Keratinocyte (primary cell): ENCODE measurements around the gene RFTN1. TPM values are rescaled to one million over a fixed set of nuclear protein-coding genes. Genes with fewer than 3 reads are reported as not detected.

Experiments
- DNase-seq: peaks from one replicate; pipeline ENCODE4 v3.0.0-alpha.2; 2011; ENCODE audit warnings: low read depth, missing footprints, low spot score
- FAIRE-seq: peaks from 2 replicates; lab custom pipeline; 2011; peaks lifted over from hg19 to GRCh38; lab: Jason Lieb, UNC
- H2AFZ ChIP-seq: 2 replicates; pipeline ENCODE4 v1.6.0; 2012; ENCODE audit warnings: low read length, control low read depth, inconsistent platforms; ENCODE audit not compliant: control insufficient read depth
- H3K27ac ChIP-seq: 2 replicates; pipeline ENCODE4 v1.5.1; 2011; ENCODE audit warnings: low read length; ENCODE audit not compliant: control insufficient read depth, insufficient read depth
- H3K27me3 ChIP-seq: 3 replicates; pipeline ENCODE4 v1.6.0; 2011; ENCODE audit warnings: low read length; ENCODE audit not compliant: control insufficient read depth, insufficient read depth; ENCODE audit errors: extremely low read depth
- H3K36me3 ChIP-seq, 2 experiments: 2 replicates in 1 of 2; 3 replicates in 1 of 2; pipeline ENCODE4 v1.5.1; 2011; ENCODE audit warnings: low read length in 2 of 2, mild to moderate bottlenecking in 1 of 2; ENCODE audit not compliant: control insufficient read depth in 2 of 2, insufficient read depth in 2 of 2; ENCODE audit errors: extremely low read depth in 1 of 2
- H3K4me1 ChIP-seq: 3 replicates; pipeline ENCODE4 v1.5.1; 2011; ENCODE audit warnings: low read length; ENCODE audit not compliant: control insufficient read depth, insufficient read depth; ENCODE audit errors: extremely low read depth
- H3K4me2 ChIP-seq: 3 replicates; pipeline ENCODE4 v1.6.0; 2011; ENCODE audit warnings: low read depth, low read length; ENCODE audit not compliant: control insufficient read depth, insufficient read depth; ENCODE audit errors: extremely low read depth
- H3K4me3 ChIP-seq, 3 experiments: fragments of 200-600 bp in 1 of 3; sonication (generic) in 1 of 3; 2 replicates in 2 of 3; 3 replicates in 1 of 3; pipeline ENCODE4 v1.5.1; 2011 to 2016; ENCODE audit warnings: low read length in 3 of 3, mild to moderate bottlenecking in 3 of 3, control low read depth in 2 of 3, inconsistent platforms in 1 of 3, low read depth in 1 of 3, mixed read lengths in 1 of 3, mixed run types in 1 of 3, moderate library complexity in 1 of 3; ENCODE audit not compliant: control insufficient read depth in 2 of 3, insufficient read depth in 2 of 3; ENCODE audit errors: extremely low read depth in 1 of 3
- H3K79me2 ChIP-seq: 2 replicates; pipeline ENCODE4 v1.6.0; 2012; ENCODE audit warnings: low read length; ENCODE audit not compliant: control insufficient read depth, insufficient read depth
- H3K9ac ChIP-seq: 3 replicates; pipeline ENCODE4 v1.6.0; 2011; ENCODE audit warnings: low read length; ENCODE audit not compliant: control insufficient read depth, insufficient read depth; ENCODE audit errors: extremely low read depth
- H3K9me1 ChIP-seq: 3 replicates; pipeline ENCODE4 v1.6.0; 2011; ENCODE audit warnings: low read length; ENCODE audit not compliant: control insufficient read depth, insufficient read depth; ENCODE audit errors: extremely low read depth
- H3K9me3 ChIP-seq: 2 replicates; pipeline ENCODE4 v1.5.1; 2012; ENCODE audit warnings: low read depth, low read length; ENCODE audit not compliant: control insufficient read depth
- H4K20me1 ChIP-seq: 3 replicates; pipeline ENCODE4 v1.6.0; 2011; ENCODE audit warnings: low read length; ENCODE audit not compliant: control insufficient read depth, insufficient read depth; ENCODE audit errors: extremely low read depth
- CTCF ChIP-seq, 3 experiments: IDR thresholded peaks in 1 of 3; conservative IDR thresholded peaks in 1 of 3; optimal IDR thresholded peaks in 1 of 3; 2 replicates in 2 of 3; 3 replicates in 1 of 3; pipeline versions ENCODE3 to v1.5.1; 2011; ENCODE audit warnings: low read length in 3 of 3, mild to moderate bottlenecking in 3 of 3, moderate library complexity in 2 of 3, control low read depth in 1 of 3, inconsistent platforms in 1 of 3; ENCODE audit not compliant: insufficient read depth in 2 of 3; ENCODE audit errors: extremely low read depth in 1 of 3
- EZH2 ChIP-seq: IDR thresholded peaks from one replicate; pipeline ENCODE4 v1.6.1; 2012; ENCODE audit warnings: inconsistent platforms, mild to moderate bottlenecking, low read length, moderate library complexity
- dilution Hi-C: fragments of 300-500 bp; cut with MboI; formaldehyde crosslinking; loops from one replicate; pipeline ENCODE4 v1.7.0; 2020; ENCODE audit warnings: low sequenced_read_pairs; ENCODE audit not compliant: extremely low pct_ligation_motif_present
- polyA plus RNA-seq, 5 experiments: library from polyadenylated mRNA; depleted of rRNA in 3 of 5; stranded (reverse) in 3 of 5; stranded (forward) in 1 of 5; unstranded in 1 of 5; fragments of >200 nt; gene quantifications; 1 replicate in 1 of 5; 2 replicates in 3 of 5; 3 replicates in 1 of 5; pipeline versions ENCODE4 v1.2.1 to v1.2.3, GENCODE V29; 2011 to 2012; ENCODE audit warnings: missing spikeins in 2 of 5, low read depth in 1 of 5, low replicate concordance in 1 of 5

Gene RFTN1
- polyA plus RNA-seq, 1 donor (not counting 4 experiments of a cell fraction or from before 2014, with no cell fraction given) = 18.0 TPM

DNA sequence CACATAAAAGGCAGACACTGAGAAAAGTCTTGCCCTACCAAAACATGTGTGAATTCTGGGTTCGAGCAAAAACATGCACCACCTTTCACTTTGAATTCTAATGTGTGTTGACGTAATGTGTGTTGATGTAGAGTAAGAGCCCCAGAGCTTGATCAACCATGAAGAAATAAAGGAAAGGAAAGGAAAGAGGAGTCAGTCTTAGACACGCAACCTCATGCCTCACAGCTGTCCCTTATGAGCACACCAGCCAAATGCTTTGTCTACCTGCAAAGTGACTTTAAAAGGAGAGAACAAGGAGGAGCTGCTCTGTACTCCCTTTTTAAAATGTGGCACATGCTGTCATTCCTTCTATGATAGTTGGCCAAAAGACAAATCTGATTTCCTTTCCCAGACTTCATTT is 80.8 kb downstream of the RFTN1 start:
- Histone ChIP-seq H3K27me3 (no peaks in the 10 kb centered on the region), H3K4me1 (no peaks in the 10 kb centered on the region), H3K4me3 (no peak overlapping the region), H2AFZ (no peak overlapping the region), H4K20me1 (no peaks in the 10 kb centered on the region), H3K9me3 (no peaks in the 10 kb centered on the region), H3K9ac (no peak overlapping the region), H3K4me2 (no peak overlapping the region), H3K9me1 (no peaks in the 10 kb centered on the region), H3K27ac (no peak overlapping the region), H3K79me2 (no peaks in the 10 kb centered on the region), H3K36me3 (peaks cover 0 to 10% of the 10 kb centered on the region in 2 experiments)
- dilution Hi-C loops = no loop called here
- no peak for FAIRE-seq
- TF ChIP-seq EZH2 (no peak), CTCF (optimal IDR thresholded peaks at IDR 0.05 in 1 of 3, IDR thresholded peaks at IDR 0.05 in 1 of 3, conservative IDR thresholded peaks at IDR 0.05 in 1 of 3; ENCODE audit: extremely low read depth in 1 of 3, insufficient read depth in 2 of 3, low read length in 3 of 3) (no peak)
- DNase-seq = no peak

GRCh38 chr3:16430717-16431630 is 82.5 kb downstream of the RFTN1 start:
- Histone ChIP-seq H3K27ac (no peak overlapping the region), H3K79me2 (no peaks in the 10 kb centered on the region), H3K4me2 (no peak overlapping the region), H3K27me3 (no peaks in the 10 kb centered on the region), H2AFZ (no peak overlapping the region), H3K4me1 (no peaks in the 10 kb centered on the region), H3K9me1 (no peaks in the 10 kb centered on the region), H3K4me3 (no peak overlapping the region), H3K9ac (no peak overlapping the region), H3K36me3 (peaks cover 0 to 10% of the 10 kb centered on the region in 2 experiments), H3K9me3 (no peaks in the 10 kb centered on the region), H4K20me1 (no peaks in the 10 kb centered on the region)
- TF ChIP-seq EZH2 (no peak), CTCF (optimal IDR thresholded peaks at IDR 0.05 in 1 of 3, IDR thresholded peaks at IDR 0.05 in 1 of 3, conservative IDR thresholded peaks at IDR 0.05 in 1 of 3; ENCODE audit: extremely low read depth in 1 of 3, insufficient read depth in 2 of 3, low read length in 3 of 3) (no peak)
- dilution Hi-C loops = no loop called here
- DNase-seq (no peak), FAIRE-seq (no peak)
